HEK293T (cell line): ENCODE results near the gene VWA1.
A peak's percentile ranks its signal among the peaks of the same experiment; 100 is the strongest.
"Not testable (repeated sequence)": the region's sequence is repeated elsewhere in the genome, so short reads cannot be mapped to it uniquely, and the experiment has no call there.

Experiments used
- CTCF ChIA-PET: fragments of 350-600 bp; formaldehyde crosslinking; extraction: SDS; loops from one replicate; lab custom pipeline; 2021; ENCODE audit warnings: antibody characterized with exemption, inconsistent platforms; lab: Yijun Ruan, JAX
- POLR2A ChIA-PET: fragments of 350-600 bp; formaldehyde crosslinking; extraction: SDS; loops from one replicate; lab custom pipeline; 2020; ENCODE audit warnings: antibody characterized with exemption, inconsistent platforms; lab: Yijun Ruan, JAX
- DNase-seq: peaks from one replicate; pipeline ENCODE4 v3.0.0; 2012; ENCODE audit warnings: mixed read lengths; ENCODE audit errors: extremely low spot score
- ARNT ChIP-seq: fragments of 450-650 bp; IDR thresholded peaks from 2 replicates; pipeline ENCODE4 v1.6.1; 2017; ENCODE audit warnings: mild to moderate bottlenecking
- BHLHE40 ChIP-seq: fragments of 450-650 bp; IDR thresholded peaks from 2 replicates; pipeline ENCODE4 v1.6.1; 2016; ENCODE audit warnings: mild to moderate bottlenecking, moderate library complexity, borderline replicate concordance
- CTBP1 ChIP-seq: fragments of 450-650 bp; IDR thresholded peaks from 2 replicates; pipeline ENCODE4 v1.6.1; 2016; ENCODE audit warnings: borderline replicate concordance
- ELF4 ChIP-seq: fragments of 450-650 bp; IDR thresholded peaks from 2 replicates; pipeline ENCODE4 v1.6.1; 2017; ENCODE audit warnings: antibody characterized with exemption
- FOXA1 ChIP-seq: fragments of 450-650 bp; IDR thresholded peaks from 2 replicates; pipeline ENCODE4 v1.6.1; 2016; ENCODE audit warnings: mild to moderate bottlenecking
- FOXK2 ChIP-seq: fragments of 450-650 bp; IDR thresholded peaks from 2 replicates; pipeline ENCODE4 v1.6.1; 2016; ENCODE audit warnings: mild to moderate bottlenecking
- FOXM1 ChIP-seq: fragments of 450-650 bp; IDR thresholded peaks from 2 replicates; pipeline ENCODE4 v1.6.1; 2017; ENCODE audit warnings: mild to moderate bottlenecking, borderline replicate concordance
- HDGF ChIP-seq: fragments of 450-650 bp; IDR thresholded peaks from 2 replicates; pipeline ENCODE4 v1.6.1; 2017; ENCODE audit warnings: antibody characterized with exemption, borderline replicate concordance
- L3MBTL2 ChIP-seq: fragments of 450-650 bp; conservative IDR thresholded peaks from 2 replicates; pipeline ENCODE4 v1.6.1; 2016; ENCODE audit warnings: mild to moderate bottlenecking
- LEF1 ChIP-seq: fragments of 450-650 bp; IDR thresholded peaks from 2 replicates; pipeline ENCODE4 v1.6.1; 2017; ENCODE audit warnings: mild to moderate bottlenecking, borderline replicate concordance
- NFRKB ChIP-seq: fragments of 450-650 bp; IDR thresholded peaks from 2 replicates; pipeline ENCODE4 v1.6.1; 2016; ENCODE audit warnings: mild to moderate bottlenecking, moderate library complexity
- SP1 ChIP-seq: fragments of 450-650 bp; IDR thresholded peaks from 2 replicates; pipeline ENCODE4 v1.6.1; 2017
- SUZ12 ChIP-seq: fragments of 450-650 bp; IDR thresholded peaks from 2 replicates; pipeline ENCODE4 v1.6.1; 2016; ENCODE audit warnings: mild to moderate bottlenecking
- TARDBP ChIP-seq: fragments of 450-650 bp; IDR thresholded peaks from 2 replicates; pipeline ENCODE4 v1.6.1; 2016
- ZNF384 ChIP-seq: fragments of 450-650 bp; IDR thresholded peaks from 2 replicates; pipeline ENCODE4 v1.6.1; 2016
- TF ChIP-seq, protein P1 (sequence below): fragments of 450-650 bp; IDR thresholded peaks from 2 replicates; pipeline ENCODE4 v1.6.1; 2016

The VWA1 gene

DNA sequence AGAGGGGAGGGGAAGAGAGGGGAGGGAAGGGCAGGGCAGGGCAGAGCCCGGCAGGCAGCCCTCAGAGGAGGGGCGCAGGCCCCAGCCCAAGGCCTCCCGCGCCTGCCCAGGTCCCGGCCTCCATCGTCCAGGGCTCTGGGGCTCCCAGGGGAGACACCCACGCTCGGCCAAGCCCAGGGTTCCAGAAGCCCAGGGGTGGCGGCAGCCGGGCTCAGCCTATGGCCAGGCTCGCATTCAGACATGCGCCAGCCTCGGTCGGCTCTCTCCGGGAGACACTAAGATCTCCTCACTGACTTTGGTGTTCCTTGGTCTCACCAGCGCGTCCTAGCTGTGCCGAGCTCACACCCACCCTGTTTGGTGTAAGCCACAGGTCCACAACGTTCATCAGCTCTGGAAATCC lies 7.3 kb upstream of the VWA1 start:
- TF ChIP-seq HDGF (no peak), ARNT (no peak), FOXK2 (no peak)
- DNase-seq, result peak; percentile 5
- POLR2A ChIA-PET, result no interaction called here
- CTCF ChIA-PET, result no interaction called here

DNA sequence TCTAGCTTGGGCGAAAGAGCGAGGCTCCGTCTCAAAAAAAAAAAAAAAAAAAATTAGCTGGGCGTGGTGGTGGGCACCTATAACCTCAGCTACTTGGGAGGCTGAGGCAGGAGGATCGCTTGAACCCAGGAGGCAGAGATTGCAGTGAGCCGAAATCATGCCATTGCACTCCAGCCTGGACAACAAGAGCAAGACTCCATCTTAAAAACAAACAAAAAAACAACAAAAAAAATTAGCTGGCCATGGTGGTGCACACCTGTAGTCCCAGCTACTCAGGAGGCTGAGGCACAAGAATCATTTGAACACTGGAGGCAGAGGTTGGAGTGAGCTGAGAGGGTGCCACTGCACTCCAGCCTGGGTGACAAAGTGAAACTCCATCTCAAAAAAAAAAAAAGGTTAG lies 6.5 kb upstream of the VWA1 start:
- CTCF ChIA-PET, result interaction anchor here (0.6 kb wide), 1 partner anchor 766 kb away, joined by 3 read pairs; the partner anchor contains the start of gene FAAP20
- POLR2A ChIA-PET, result interaction anchor here (1.5 kb wide), 1 partner anchor 21 kb away, joined by 7 read pairs; no protein-coding TSS in a partner anchor
- DNase-seq, result not testable (repeated sequence)

DNA sequence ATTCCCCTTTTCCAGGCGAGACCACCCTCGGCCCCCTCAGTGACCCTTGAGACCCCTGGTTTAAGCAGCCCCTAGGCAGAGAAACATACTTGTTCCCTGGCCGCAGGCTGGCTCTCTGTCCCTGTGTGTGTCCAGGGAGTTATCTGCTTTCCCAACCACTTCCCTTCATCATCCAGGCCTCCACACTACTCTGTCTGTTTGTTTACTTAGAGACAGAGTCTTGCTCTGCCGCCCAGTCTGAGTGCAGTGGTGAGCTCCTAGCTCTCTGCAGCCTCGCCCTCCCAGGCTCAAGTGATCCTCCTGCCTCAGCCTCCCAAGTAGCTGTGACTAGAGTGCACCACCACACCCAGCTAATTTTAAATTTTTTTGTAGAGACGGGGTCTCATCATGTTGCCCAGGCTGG lies 5.8 kb upstream of the VWA1 start:
- POLR2A ChIA-PET, result interaction anchor here (1.5 kb wide), 1 partner anchor 22 kb away, joined by 7 read pairs; no protein-coding TSS in a partner anchor
- CTCF ChIA-PET, result interaction anchor here (0.7 kb wide), 1 partner anchor 12 kb away, joined by 3 read pairs; no protein-coding TSS in a partner anchor
- no peak for TF ChIP-seq ELF4
- TF ChIP-seq HDGF, result no peak
- no peak for TF ChIP-seq ZNF384
- no peak for TF ChIP-seq FOXA1
- no peak for TF ChIP-seq ARNT
- no peak for TF ChIP-seq L3MBTL2
- no peak for TF ChIP-seq SUZ12
- TF ChIP-seq NFRKB, result no peak
- TF ChIP-seq BHLHE40, result no peak
- DNase-seq, result peak; percentile 10

DNA sequence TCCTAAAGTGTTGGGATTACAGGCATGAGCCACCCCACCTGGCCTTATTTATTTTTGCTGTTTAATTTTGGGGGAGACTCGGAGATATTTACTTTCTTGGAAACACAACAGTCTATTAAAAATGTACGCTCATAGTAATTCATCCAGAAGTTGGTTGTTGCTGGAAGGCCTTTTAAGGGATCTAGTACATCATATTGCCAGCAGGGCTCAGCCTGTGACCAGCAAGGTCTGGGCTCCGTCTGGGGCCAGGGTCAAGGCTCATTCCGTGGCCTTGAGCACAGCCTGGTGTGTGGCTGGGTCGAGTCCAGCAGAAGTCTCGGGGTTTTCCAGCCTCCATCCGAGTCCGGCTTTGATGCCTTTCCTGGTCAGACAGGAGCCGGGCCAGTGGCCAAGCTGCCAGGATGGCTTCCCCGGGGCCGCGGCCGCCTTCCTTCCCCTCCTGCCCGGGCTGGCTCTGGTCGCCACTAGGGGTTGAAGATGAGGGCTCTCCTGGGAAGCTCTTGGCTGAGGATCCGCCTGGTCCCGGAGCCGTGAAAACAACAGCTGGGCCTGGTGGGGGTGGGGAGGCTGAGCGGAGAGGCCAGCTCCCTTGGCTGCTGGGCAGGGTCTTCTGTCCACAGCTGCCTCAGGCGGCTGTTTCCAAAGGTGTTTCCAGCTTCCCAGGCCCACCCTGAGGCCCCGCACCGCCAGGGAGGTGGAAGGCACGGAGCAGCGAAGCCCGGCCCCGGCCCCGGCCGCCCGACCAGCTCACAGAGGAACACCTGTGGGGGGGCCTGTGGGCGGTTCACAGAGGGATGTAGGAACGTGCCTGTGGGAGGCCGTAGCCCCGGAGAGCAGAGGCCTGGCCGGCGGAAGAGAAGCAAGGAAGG lies 5.1 kb upstream of the VWA1 start:
- CTCF ChIA-PET, result interaction anchor here (3.0 kb wide), 1 partner anchor 11 kb away, joined by 13 read pairs; no protein-coding TSS in a partner anchor
- peak; percentile 32 for DNase-seq

DNA sequence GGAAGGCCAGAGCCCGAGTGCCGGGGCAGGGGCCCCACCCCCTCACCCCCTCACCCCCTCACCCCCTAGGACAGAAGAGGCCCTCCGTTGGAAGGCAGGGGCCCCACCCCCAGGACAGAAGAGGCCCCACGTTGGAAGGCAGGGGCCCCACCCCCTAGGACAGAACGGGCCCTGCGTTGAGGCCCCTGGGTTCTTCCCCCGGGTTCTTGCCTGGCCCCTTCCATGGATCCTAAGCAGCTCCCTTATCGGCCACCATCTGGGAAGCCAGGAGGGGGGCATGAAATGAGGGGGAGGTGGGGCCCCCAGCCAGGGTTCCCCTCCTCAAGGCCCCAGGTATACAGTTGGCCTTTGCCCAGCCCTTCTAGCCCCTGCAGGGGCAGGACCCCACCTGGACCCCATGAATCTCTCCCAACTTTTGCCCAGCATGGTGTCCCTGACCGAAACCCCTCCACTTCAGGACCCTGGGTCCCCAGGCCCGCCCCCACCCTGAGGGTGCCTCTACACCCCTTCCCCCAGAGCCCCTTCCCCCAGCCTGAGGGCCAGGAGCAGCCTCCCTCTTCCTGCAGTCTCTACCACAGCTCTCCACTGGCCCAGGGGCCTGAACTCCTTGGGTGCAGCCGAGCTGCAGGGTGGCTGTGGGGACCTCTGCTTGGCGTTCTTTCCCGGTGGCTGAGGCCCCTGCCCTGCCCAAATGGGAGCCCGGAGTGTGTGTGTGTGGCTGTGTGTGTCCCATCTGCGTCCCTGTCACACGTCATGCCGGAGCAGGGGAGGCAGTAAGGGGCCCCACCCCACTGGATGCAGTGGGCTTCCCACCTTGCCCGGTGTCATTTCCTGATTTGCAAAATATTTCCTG lies 4.3 kb upstream of the VWA1 start:
- CTCF ChIA-PET, result interaction anchor here (3.0 kb wide), 1 partner anchor 10 kb away, joined by 13 read pairs; no protein-coding TSS in a partner anchor
- DNase-seq, result no peak
- POLR2A ChIA-PET, result no interaction called here
- TF ChIP-seq TARDBP (no peak), CTBP1 (no peak), ZNF384 (no peak), SP1 (no peak), FOXA1 (no peak), ARNT (no peak), ELF4 (no peak), HDGF (no peak), SUZ12 (no peak), FOXK2 (no peak), BHLHE40 (no peak), LEF1 (no peak), NFRKB (no peak), FOXM1 (no peak)

More for the DNA sequence above, 5.1 kb upstream of the VWA1 start:
- POLR2A ChIA-PET, result interaction anchor here (1.5 kb wide), 1 partner anchor 23 kb away, joined by 7 read pairs; no protein-coding TSS in a partner anchor
- TF ChIP-seq, protein P1, sequence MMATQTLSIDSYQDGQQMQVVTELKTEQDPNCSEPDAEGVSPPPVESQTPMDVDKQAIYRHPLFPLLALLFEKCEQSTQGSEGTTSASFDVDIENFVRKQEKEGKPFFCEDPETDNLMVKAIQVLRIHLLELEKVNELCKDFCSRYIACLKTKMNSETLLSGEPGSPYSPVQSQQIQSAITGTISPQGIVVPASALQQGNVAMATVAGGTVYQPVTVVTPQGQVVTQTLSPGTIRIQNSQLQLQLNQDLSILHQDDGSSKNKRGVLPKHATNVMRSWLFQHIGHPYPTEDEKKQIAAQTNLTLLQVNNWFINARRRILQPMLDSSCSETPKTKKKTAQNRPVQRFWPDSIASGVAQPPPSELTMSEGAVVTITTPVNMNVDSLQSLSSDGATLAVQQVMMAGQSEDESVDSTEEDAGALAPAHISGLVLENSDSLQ, result no peak
- TF ChIP-seq SP1 (no peak), ZNF384 (no peak), FOXM1 (no peak), TARDBP (no peak), L3MBTL2 (no peak), SUZ12 (no peak), BHLHE40 (no peak), HDGF (no peak)

DNA sequence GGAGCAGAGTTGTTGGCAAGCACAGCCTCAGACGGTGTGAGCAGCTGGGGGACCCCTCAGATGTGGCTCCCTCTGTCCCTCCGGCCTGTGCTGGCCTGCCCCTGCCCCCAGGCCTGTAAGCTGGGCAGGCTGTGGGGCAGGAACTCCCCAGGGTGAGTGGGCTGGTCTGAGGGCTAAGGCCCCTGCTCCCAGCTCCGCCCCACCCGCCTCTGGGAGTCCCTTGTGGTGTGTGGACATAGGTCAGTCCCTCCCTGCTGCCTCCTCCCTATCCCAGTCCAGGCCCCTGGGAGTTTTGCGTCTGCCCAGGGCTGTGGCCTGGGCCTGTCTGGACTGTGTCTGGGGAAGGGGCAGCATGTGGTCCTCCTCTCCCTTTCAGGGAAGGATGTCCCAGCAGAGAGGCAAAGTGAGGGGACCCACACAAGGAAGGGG lies 3.6 kb upstream of the VWA1 start:
- ChIA-PET POLR2A (no interaction called here), CTCF (interaction anchor here (3.0 kb wide), 1 partner anchor 9 kb away, joined by 13 read pairs; no protein-coding TSS in a partner anchor)
- no peak for DNase-seq
- no peak for TF ChIP-seq LEF1
- no peak for TF ChIP-seq FOXA1
- no peak for TF ChIP-seq BHLHE40
- no peak for TF ChIP-seq FOXM1
- TF ChIP-seq, protein P1, result no peak
